ENCODE measurements around the gene STOX2.

Gene STOX2

DNA sequence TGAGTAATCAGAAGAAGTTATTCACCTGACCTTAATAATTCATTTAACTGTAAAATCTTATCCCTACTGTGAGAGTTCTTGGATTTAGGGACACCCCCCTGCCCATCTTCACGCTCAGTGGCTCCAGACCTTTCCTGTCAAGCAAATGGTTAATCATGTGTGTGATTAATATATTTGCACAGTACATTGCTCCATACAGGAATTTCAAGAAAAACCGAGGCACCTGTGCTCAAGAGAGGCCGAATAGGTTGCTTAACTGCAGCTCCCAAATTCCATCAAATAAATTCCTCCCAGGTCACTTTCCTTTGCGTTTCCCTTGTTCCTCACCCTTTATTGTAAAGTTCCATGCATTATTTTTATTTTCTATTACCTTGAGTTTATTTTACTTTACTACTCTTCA is 119.5 kb downstream of the STOX2 start:
- Histone ChIP-seq H3K4me2 (ENCODE audit: low read depth, low read length, poor library complexity, severe bottlenecking) (no peak overlapping the region), H3K27me3 (ENCODE audit: low read length) (no peaks in the 10 kb centered on the region), H3F3A (ENCODE audit: insufficient read depth) (no peaks in the 10 kb centered on the region), H3K9me3 (ENCODE audit: insufficient read depth, low read length) (no peaks in the 10 kb centered on the region), H2AFZ (ENCODE audit: low read depth, low read length, severe bottlenecking) (no peak overlapping the region), H3K36me3 (ENCODE audit: low read length) (no peaks in the 10 kb centered on the region), H3K4me3 (ENCODE audit: insufficient read depth, low read length, poor library complexity, severe bottlenecking) (no peak overlapping the region), H3K27ac (ENCODE audit: low read depth, low read length) (no peak overlapping the region), H3K9ac (ENCODE audit: low read length) (no peak overlapping the region), H3K9me2 (replicated peaks; ENCODE audit: insufficient read depth, low read length) (no peaks in the 10 kb centered on the region), H4K20me1 (ENCODE audit: low read depth, low read length) (no peaks in the 10 kb centered on the region), H3K79me2 (ENCODE audit: insufficient read depth, low read length) (no peaks in the 10 kb centered on the region)
- TF ChIP-seq, protein P1, sequence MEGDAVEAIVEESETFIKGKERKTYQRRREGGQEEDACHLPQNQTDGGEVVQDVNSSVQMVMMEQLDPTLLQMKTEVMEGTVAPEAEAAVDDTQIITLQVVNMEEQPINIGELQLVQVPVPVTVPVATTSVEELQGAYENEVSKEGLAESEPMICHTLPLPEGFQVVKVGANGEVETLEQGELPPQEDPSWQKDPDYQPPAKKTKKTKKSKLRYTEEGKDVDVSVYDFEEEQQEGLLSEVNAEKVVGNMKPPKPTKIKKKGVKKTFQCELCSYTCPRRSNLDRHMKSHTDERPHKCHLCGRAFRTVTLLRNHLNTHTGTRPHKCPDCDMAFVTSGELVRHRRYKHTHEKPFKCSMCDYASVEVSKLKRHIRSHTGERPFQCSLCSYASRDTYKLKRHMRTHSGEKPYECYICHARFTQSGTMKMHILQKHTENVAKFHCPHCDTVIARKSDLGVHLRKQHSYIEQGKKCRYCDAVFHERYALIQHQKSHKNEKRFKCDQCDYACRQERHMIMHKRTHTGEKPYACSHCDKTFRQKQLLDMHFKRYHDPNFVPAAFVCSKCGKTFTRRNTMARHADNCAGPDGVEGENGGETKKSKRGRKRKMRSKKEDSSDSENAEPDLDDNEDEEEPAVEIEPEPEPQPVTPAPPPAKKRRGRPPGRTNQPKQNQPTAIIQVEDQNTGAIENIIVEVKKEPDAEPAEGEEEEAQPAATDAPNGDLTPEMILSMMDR (IDR thresholded peaks at IDR 0.05; ENCODE audit: insufficient read depth, low read length, poor library complexity, severe bottlenecking) = no peak
- no peak for TF ChIP-seq EZH2phosphoT487 (conservative IDR thresholded peaks at IDR 0.05; ENCODE audit: low read length)

- Histone ChIP-seq H3K9me3 (ENCODE audit: insufficient read depth, low read length) (no peaks in the 10 kb centered on the region), H4K20me1 (ENCODE audit: low read depth, low read length) (no peaks in the 10 kb centered on the region), H3K4me2 (ENCODE audit: low read depth, low read length, poor library complexity, severe bottlenecking) (no peak overlapping the region), H2AFZ (ENCODE audit: low read depth, low read length, severe bottlenecking) (no peak overlapping the region), H3F3A (ENCODE audit: insufficient read depth) (no peaks in the 10 kb centered on the region), H3K36me3 (ENCODE audit: low read length) (no peaks in the 10 kb centered on the region), H3K9ac (ENCODE audit: low read length) (no peak overlapping the region), H3K27ac (ENCODE audit: low read depth, low read length) (no peak overlapping the region), H3K9me2 (replicated peaks; ENCODE audit: insufficient read depth, low read length) (no peaks in the 10 kb centered on the region), H3K27me3 (ENCODE audit: low read length) (no peaks in the 10 kb centered on the region), H3K4me3 (ENCODE audit: insufficient read depth, low read length, poor library complexity, severe bottlenecking) (no peak overlapping the region), H3K79me2 (ENCODE audit: insufficient read depth, low read length) (no peaks in the 10 kb centered on the region)
- TF ChIP-seq, protein P1 (IDR thresholded peaks at IDR 0.05; ENCODE audit: insufficient read depth, low read length, poor library complexity, severe bottlenecking) = no peak
Observed at GRCh38 chr4:184028561-184029374, 123.7 kb downstream of the STOX2 start.

- H3K79me2 ChIP-seq (ENCODE audit: insufficient read depth, low read length) = no peaks in the 10 kb centered on the region
- H3K4me3 ChIP-seq (ENCODE audit: insufficient read depth, low read length, poor library complexity, severe bottlenecking) = no peak overlapping the region
- H2AFZ ChIP-seq (ENCODE audit: low read depth, low read length, severe bottlenecking) = no peak overlapping the region
- no peaks in the 10 kb centered on the region for H3K27me3 ChIP-seq (ENCODE audit: low read length)
- H3F3A ChIP-seq (ENCODE audit: insufficient read depth) = no peaks in the 10 kb centered on the region
- H3K9ac ChIP-seq (ENCODE audit: low read length) = no peak overlapping the region
- no peak overlapping the region for H3K4me2 ChIP-seq (ENCODE audit: low read depth, low read length, poor library complexity, severe bottlenecking)
- no peak overlapping the region for H3K27ac ChIP-seq (ENCODE audit: low read depth, low read length)
- H3K9me3 ChIP-seq (ENCODE audit: insufficient read depth, low read length) = no peaks in the 10 kb centered on the region
- no peaks in the 10 kb centered on the region for H3K9me2 ChIP-seq (replicated peaks; ENCODE audit: insufficient read depth, low read length)
- TF ChIP-seq, protein P1 (IDR thresholded peaks at IDR 0.05; ENCODE audit: insufficient read depth, low read length, poor library complexity, severe bottlenecking) = no peak
- TF ChIP-seq EZH2phosphoT487 (conservative IDR thresholded peaks at IDR 0.05; ENCODE audit: low read length) = no peak
- no peaks in the 10 kb centered on the region for H3K36me3 ChIP-seq (ENCODE audit: low read length)
- no peaks in the 10 kb centered on the region for H4K20me1 ChIP-seq (ENCODE audit: low read depth, low read length)
Observed at GRCh38 chr4:184030036-184030435, 124.9 kb downstream of the STOX2 start.
